ENCODE results near the gene KIF26B.
"Not testable (repeated sequence)": the region's sequence is repeated elsewhere in the genome, so short reads cannot be mapped to it uniquely, and the experiment has no call there.

KIF26B gene

DNA sequence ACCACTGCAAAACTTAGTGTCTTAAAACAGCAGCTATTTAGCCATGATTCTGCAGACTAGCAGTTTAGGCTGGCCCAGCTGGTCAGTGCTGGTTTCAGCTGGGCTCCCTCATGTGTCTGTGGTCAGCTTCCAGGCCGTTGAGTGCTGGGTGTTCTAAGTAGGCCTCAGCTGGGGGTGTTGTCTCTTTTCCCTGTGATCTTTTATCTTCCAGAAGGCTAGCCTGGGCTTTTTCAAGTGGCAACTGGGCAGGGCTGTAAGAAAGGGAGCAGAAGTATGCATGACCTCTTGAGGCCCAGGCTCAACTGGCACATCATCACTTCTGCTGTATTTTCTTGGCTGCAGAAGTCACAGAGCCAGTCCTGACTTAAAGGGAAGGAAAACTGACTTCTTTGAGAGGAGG is 136.1 kb downstream of the KIF26B start:
- DNase-seq = no peak

GRCh38 chr1:245291351-245291750 is 136.6 kb downstream of the KIF26B start:
- no peak for DNase-seq

GRCh38 chr1:245292141-245292540 is 137.4 kb downstream of the KIF26B start:
- DNase-seq = no peak

DNA sequence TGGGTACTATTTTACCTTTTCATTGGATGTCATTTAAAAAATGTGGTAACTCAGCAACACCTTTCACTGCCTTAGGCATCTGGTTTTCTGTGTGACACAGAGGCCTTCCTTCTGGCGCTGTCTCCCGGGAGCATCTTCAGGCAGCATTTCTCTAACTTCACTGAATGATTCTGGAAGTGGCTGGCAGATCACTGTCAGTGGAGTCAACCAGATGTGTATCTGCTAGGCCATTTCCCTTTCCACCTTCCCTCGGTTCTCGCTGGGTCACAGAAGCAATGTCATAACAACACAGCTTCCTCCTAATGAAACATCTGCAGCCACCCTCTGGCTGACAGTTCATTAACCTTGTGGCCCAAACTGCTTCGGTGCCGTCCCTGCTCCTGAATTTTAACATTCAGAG is 137.8 kb downstream of the KIF26B start:
- no peak for DNase-seq

DNA sequence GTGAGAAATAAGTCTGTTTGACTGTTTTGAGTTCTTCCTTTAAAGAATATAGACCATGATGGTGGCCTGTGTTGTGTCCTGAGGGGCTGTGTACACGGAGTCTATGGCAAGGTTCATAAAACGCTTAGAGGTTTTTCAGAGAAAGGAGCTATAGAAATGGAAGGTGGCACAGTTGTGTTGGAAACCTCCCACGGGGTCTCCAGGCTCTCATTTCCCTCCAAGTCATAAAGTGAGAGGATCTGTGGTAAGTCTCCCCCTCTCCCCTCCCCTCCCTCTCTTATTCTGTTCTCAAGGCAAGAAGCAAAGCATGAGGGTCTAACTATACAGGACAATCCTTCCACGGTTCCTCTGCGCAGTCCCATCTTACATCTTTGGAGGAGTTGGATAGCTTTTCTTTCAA is 139.2 kb downstream of the KIF26B start:
- no peak for DNase-seq

GRCh38 chr1:245298781-245299180 is 144.0 kb downstream of the KIF26B start:
- no peak for DNase-seq

GRCh38 chr1:245301162-245301580 is 146.4 kb downstream of the KIF26B start:
- no peak for DNase-seq

GRCh38 chr1:245301921-245302320 is 147.1 kb downstream of the KIF26B start:
- DNase-seq = no peak

- no peak for DNase-seq
Measured at GRCh38 chr1:245304698-245305097, 149.9 kb downstream of the KIF26B start.

DNA sequence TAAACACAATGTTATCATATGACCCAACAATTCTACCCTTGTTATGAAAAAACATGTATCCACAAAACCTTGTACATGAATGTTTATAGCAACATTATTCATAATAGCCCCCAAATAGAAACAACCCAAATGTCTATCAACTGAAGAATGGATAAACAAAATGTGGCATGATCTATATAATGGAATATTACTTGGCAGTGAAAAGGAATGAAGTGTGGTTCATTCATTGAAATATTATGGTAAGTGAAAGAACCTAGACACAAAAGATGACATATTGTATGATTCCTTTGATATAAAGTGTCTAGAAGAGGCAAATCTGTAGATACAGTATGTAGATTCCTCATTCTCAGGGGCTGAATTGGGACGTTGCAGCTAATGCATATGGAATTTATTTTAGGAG is 151.2 kb downstream of the KIF26B start:
- DNase-seq = no peak

GRCh38 chr1:245306628-245307410 is 152.0 kb downstream of the KIF26B start:
- no peak for DNase-seq

- no peak for DNase-seq
Measured at GRCh38 chr1:245310571-245311531, 156.1 kb downstream of the KIF26B start.

DNA sequence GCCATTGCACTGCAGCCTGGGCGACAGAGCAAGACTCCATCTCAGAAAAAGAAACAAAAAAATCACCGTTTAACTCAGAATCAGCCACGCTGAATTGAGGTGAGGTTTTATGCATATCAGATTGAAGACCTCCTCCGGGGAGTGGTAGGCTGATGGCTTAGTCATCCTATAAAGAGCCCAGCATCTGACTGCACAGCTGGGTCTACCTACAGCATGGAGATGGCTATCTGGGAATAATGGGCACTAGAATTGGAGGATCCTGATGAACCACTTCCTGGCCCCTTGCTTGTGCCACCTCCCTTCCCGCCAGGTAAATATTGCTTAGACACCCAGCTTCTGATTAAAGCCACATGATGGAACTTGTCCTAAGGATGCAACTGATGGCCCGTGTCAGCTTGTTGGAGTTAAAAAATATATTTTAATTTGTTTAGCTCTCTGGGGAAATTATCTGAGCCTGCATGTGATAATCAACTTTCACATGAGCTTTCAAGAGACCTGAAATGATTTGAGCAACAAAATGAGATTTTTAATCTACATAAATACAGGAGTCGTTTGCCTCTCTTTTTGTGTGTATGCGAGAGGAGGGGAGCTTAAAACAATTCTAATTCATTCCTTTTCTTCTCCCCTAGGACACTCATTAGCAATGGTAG is 157.2 kb downstream of the KIF26B start:
- no peak for DNase-seq

GRCh38 chr1:245313576-245313975 is 158.8 kb downstream of the KIF26B start:
- no peak for DNase-seq

GRCh38 chr1:245316784-245317183 is 162.0 kb downstream of the KIF26B start:
- no peak for DNase-seq

DNA sequence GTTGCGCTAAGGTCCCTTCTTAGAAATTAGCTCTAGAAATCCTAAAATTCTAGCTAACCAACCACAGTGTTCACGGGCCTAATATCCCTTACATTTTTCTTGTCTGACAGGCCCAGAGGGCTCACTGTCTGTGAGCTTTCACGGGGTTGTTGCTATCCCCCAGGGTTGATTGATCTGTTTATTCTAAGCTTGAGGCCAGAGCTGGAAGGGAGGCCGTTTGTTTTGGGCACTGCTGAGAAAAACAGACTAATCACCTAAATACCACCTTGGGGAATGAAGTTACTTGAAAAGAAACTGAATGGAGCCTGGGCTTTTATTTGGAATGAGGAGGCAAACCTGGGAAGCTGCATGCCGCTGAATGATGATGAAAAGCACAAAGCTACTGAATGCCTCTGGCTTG is 162.4 kb downstream of the KIF26B start:
- DNase-seq = no peak

GRCh38 chr1:245319094-245319493 is 164.3 kb downstream of the KIF26B start:
- DNase-seq = no peak

GRCh38 chr1:245322673-245323072 is 167.9 kb downstream of the KIF26B start:
- DNase-seq = no peak

DNA sequence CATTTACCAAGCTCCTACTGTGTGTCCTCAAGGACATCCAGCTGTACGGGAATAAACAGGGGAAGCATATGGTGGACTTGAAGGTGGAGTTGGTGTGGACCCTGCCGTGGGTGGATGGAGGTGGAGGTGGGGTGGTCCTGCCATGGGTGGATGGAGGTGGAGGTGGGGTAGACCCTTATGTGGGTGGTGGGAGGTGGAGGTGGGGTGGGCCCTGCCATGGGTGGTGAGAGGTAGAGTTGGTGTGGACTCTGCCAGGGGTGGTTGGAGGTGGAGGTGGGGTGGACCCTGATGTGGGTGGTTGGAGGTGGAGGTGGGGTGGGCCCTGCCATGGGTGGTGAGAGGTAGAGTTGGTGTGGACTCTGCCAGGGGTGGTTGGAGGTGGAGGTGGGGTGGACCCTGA is 169.0 kb downstream of the KIF26B start:
- DNase-seq = not testable (repeated sequence)

DNA sequence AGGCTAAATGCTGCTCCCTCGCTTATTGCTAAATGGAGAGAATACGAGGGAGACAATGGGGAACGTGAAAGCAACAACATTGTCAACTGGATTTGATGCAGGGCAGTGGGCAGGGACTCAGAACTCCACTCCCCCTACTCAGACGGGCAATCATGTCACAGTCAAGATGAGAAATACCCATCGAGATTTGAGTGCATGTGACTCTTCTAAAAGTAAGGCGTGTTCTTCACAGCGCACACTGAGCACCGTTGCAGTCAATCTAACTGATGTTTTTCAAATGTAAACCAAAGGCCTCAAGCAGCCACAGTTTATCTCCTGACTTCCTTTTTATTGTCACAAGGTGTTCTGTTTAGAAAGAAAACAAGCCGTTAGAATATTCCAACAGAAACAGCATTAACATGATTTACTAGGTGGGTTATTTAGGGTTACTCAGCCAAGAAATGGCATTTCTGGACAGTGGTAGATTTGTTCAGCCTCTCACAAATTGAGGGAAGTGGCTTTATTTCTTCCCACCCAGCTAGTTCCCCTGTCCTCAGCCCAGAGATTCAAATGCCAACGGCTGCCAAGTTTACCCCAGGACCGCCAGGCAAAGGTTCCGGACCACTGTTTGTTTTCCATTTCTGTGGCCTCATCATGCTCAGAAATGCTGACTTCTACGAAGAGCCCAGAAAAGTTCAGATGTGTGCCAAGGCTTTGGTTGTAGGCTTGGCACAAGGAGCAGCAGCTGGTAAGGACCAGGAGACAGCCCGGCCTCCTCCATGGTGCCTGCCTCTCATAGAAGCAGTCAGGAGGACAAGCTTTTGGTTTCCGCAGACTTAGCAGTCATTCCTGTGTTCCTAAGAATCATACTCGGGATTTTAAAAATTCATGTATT is 171.4 kb downstream of the KIF26B start:
- DNase-seq = no peak

GRCh38 chr1:245327360-245327759 is 172.6 kb downstream of the KIF26B start:
- DNase-seq = no peak

- no peak for DNase-seq
Measured at GRCh38 chr1:245327842-245328241, 173.1 kb downstream of the KIF26B start.

Data from NCI-H2081 treated with DMSO at 0.1 percent for 48 hours (cell line).